GM10248 (cell line): Measurements from ENCODE around the gene DCAF7.

Experiments
- CTCF ChIA-PET: fragments of 300-600 bp; sonication (Branson Sonifier 250); formaldehyde crosslinking; extraction: SDS; loops from one replicate; lab custom pipeline; 2021; ENCODE audit warnings: antibody characterized with exemption; lab: Yijun Ruan, JAX
- POLR2A ChIA-PET: fragments of 350-650 bp; sonication (Branson Sonifier 250); formaldehyde crosslinking; extraction: SDS; loops from one replicate; lab custom pipeline; 2020; ENCODE audit warnings: antibody characterized with exemption; lab: Yijun Ruan, JAX
- DNase-seq: peaks from one replicate; pipeline ENCODE4 v3.0.0; 2012; ENCODE audit errors: extremely low spot score
- TF ChIP-seq, protein P1 (sequence below): IDR thresholded peaks from 2 replicates; pipeline ENCODE4 v1.5.1; 2012; ENCODE audit warnings: mild to moderate bottlenecking, low read depth; ENCODE audit errors: extremely low read depth, missing control alignments, control extremely low read depth

DCAF7 gene

GRCh38 chr17:63550817-63551639, 751 bp downstream of the DCAF7 start:
- ChIA-PET CTCF (interaction anchor here (0.7 to 2.5 kb wide), 4 partner anchors 16 to 67 kb away, joined by 3 to 8 read pairs (median 4); no protein-coding TSS in a partner anchor), POLR2A (interaction anchor here (1.7 kb wide), 1 partner anchor 71 kb away, joined by 5 read pairs; the partner anchor contains the start of gene MAP3K3)
- TF ChIP-seq, protein P1, sequence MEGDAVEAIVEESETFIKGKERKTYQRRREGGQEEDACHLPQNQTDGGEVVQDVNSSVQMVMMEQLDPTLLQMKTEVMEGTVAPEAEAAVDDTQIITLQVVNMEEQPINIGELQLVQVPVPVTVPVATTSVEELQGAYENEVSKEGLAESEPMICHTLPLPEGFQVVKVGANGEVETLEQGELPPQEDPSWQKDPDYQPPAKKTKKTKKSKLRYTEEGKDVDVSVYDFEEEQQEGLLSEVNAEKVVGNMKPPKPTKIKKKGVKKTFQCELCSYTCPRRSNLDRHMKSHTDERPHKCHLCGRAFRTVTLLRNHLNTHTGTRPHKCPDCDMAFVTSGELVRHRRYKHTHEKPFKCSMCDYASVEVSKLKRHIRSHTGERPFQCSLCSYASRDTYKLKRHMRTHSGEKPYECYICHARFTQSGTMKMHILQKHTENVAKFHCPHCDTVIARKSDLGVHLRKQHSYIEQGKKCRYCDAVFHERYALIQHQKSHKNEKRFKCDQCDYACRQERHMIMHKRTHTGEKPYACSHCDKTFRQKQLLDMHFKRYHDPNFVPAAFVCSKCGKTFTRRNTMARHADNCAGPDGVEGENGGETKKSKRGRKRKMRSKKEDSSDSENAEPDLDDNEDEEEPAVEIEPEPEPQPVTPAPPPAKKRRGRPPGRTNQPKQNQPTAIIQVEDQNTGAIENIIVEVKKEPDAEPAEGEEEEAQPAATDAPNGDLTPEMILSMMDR, result no peak
- no peak for DNase-seq

- ChIA-PET CTCF (interaction anchor here (1.0 to 1.4 kb wide), 3 partner anchors 14 to 73 kb away, joined by 3 to 4 read pairs (median 3); no protein-coding TSS in a partner anchor), POLR2A (no interaction called here)
- TF ChIP-seq, protein P1, result no peak
- no peak for DNase-seq
Measured at GRCh38 chr17:63552211-63552610, 1.9 kb downstream of the DCAF7 start.

DNA sequence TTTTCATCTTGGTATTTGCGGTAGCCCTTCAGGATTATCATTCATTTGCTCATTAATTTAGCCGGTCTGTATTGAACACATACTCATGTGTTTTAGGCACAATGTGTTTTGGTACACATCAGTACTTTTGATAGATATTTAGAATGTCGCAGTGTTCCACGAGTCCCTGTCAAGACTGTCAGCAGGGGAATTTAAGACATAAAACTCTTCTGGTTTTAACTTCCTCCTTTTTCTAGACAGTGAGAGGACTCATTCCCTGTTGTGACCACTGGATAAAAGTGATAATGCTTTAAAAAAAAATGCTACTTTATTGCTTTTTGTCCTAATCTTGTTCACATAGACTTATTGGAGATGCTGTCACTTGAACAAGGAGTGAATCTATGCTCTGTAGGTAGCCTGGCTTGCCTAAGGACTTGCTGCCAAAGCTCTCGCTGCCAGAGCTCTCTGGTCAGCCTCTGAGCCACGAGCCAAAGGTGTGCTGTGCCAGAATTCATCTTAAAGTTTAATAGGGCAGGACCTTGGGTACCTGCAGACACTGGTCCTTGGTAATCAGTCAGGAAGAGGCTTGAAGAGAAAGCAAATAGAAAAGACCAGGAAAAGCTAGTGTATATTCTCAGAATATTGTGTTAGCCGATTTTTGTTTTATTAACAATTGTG, 5.4 kb downstream of the DCAF7 start:
- POLR2A ChIA-PET, result no interaction called here
- CTCF ChIA-PET, result no interaction called here
- no peak for DNase-seq
- TF ChIP-seq, protein P1, result no peak

DNA sequence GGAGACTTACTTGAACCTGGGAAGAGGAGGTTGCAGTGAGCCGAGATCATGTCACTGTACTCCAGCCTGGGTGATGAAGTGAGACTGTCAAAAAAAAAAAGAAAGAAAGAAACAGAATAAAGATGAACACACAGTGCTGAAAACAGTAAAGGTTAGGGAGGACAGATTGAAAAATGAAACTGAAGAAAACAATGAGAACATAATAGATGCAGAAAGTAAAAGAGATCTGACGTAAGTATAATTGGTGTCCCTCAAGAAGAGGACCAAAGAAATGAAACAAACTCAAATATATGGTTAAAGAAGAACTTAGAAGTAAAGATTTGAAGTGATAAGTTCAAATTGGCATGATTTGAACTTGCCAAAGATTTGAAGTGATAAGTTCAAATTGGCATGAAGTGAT, 7.1 kb downstream of the DCAF7 start:
- TF ChIP-seq, protein P1, result no peak
- ChIA-PET CTCF (interaction anchor here (0.7 to 1.0 kb wide), 2 partner anchors 18 to 55 kb away, joined by 3 read pairs; no protein-coding TSS in a partner anchor), POLR2A (interaction anchor here (0.5 kb wide), 1 partner anchor 60 kb away, joined by 7 read pairs; no protein-coding TSS in a partner anchor)
- no peak for DNase-seq

DNA sequence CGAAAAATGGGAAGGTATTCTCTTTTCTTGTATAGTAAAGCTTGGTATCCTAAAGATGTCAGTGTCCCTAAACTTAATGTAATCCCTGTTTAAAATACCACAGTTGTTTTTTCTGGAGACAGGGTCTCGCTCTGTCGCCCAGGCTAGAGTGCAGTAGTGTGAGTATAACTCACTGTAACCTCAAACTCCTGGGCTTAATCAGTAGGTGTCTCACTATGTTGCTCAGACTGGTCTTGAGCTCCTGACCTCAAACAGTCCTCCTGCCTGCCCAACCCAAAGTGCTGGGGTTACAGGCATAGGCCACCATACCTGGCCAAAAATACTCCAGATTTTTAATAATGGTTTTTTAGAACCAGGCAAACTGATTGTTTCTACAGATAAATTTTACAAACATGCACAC, 8.2 kb downstream of the DCAF7 start:
- TF ChIP-seq, protein P1, result no peak
- no peak for DNase-seq
- ChIA-PET CTCF (interaction anchor here (0.7 to 1.0 kb wide), 3 partner anchors 10 to 54 kb away, joined by 3 to 4 read pairs (median 3); no protein-coding TSS in a partner anchor), POLR2A (no interaction called here)

- CTCF ChIA-PET, result interaction anchor here (1.1 kb wide), 1 partner anchor 136 kb away, joined by 3 read pairs; no protein-coding TSS in a partner anchor
- TF ChIP-seq, protein P1, result no peak
- DNase-seq, result no peak
- POLR2A ChIA-PET, result no interaction called here
Measured at GRCh38 chr17:63561819-63562218, 11.5 kb downstream of the DCAF7 start.
